Activated T-cell treated with anti-CD3 and anti-CD28 coated beads for 24 hours (primary cell): Measurements from ENCODE around the gene DGLUCY.
"Not testable (repeated sequence)": the region's sequence is repeated elsewhere in the genome, so short reads cannot be mapped to it uniquely, and the experiment has no call there.

Experiments used
- DNase-seq: peaks from one replicate; pipeline ENCODE4 v3.0.0-alpha.2; 2020; ENCODE audit warnings: low read depth

The DGLUCY gene

GRCh38 chr14:91111443-91111842, 2.4 kb upstream of the DGLUCY start:
- no peak for DNase-seq

GRCh38 chr14:91112194-91112593, 1.7 kb upstream of the DGLUCY start:
- DNase-seq = no peak

- DNase-seq = peak; percentile 66
These were observed 499 bp downstream of the DGLUCY start for GRCh38 chr14:91114079-91115065.

GRCh38 chr14:91115986-91116770, 2.3 kb downstream of the DGLUCY start:
- no peak for DNase-seq

GRCh38 chr14:91116913-91117588, 3.2 kb downstream of the DGLUCY start:
- peak; percentile 36 for DNase-seq

DNA sequence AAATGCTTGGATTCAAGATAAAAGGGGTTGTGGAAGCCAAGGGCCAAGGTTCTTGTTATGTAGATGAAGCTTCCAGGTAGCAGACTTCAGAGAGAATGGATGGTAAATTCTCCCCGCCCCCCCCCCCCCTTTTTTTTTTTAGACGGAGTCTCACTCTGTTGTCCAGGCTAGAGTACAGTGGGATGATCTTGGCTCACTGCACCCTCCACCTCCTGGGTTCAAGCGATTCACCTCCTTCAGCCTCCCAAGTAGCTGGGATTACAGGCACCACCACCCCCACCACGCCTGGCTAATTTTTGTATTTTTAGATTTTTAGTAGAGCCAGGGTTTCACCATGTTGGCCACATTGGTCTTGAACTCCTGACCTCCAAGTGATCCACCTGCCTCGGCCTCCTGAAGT, 4.1 kb downstream of the DGLUCY start:
- DNase-seq = no peak

- DNase-seq = no peak
These were observed 4.7 kb downstream of the DGLUCY start for GRCh38 chr14:91118511-91119068.

DNA sequence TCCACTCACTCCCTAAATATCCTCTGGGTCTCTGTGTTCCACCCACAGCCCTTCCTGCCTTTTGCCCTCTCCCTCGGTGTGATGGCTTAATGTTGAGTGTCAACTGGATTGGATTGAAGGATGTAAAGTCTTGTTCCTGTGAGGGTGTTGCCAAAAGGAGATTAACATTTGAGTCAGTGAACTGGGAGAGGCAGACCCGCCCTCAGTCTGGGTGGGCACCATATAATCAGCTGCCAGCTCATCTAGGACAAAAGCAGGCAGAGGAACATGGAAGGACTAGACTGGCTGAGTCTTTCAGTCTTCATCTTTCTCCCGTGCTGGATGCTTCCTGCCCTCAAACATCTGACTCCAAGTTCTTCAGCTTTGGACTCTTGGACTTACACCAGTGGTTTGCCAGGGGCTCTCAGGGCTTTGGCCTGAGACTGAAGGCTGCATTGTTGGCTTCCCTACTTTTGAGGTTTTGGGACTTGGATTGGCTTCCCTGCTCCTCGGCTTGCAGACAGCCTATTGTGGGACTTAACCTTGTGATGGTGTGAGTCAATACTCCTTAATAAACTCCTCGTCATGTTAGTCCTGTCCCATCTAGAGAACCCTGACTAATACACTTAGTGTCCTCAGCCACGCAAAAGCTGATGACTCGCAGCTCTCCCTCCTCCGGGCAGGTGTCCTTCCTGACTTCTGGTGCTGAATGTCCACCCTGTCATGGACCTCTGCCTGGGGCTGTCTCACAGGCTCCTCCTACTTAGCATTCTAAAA, 5.9 kb downstream of the DGLUCY start:
- DNase-seq = no peak

GRCh38 chr14:91123201-91123600, 9.3 kb downstream of the DGLUCY start:
- DNase-seq = no peak

DNA sequence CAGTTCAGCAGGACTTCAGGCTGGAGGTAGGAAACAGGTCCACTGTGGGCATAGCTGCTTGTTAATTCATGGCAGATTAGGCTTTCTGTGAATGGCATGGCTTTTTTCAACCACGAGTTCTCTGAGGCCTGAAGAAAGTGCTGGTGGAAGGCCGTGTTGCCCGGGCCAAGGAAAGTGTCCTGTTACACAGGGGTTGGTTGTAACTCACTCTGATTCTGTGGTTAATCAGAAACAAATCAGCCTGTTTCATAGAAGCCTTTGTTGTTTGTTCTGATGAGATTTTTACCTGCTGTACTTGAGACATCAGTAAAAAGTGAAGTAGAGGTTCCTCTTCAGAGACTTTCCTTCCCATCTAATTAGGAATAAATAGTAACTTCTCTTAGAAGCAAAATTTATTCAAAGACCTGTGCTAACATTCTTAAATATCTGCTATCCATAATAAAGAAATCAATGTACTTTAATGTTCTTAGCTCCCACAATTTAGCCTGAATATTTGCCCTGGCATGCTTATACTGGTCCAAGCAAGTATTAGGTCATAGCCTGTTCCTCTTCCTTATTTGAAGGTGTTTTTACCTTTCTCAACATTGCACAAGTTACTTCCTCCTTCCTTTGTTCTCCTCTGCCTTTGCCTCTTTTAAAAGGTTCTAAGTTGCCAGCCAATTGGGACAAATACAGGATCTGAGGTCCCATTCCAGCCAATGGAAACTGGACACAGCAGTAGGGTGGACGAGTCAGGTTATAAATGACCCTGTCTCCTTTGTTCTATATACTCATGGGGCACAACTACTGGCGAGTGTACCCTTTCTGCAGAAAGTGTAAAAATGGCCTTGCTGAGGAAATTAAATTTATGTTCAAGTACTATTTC, 10.8 kb downstream of the DGLUCY start:
- DNase-seq = not testable (repeated sequence)

DNA sequence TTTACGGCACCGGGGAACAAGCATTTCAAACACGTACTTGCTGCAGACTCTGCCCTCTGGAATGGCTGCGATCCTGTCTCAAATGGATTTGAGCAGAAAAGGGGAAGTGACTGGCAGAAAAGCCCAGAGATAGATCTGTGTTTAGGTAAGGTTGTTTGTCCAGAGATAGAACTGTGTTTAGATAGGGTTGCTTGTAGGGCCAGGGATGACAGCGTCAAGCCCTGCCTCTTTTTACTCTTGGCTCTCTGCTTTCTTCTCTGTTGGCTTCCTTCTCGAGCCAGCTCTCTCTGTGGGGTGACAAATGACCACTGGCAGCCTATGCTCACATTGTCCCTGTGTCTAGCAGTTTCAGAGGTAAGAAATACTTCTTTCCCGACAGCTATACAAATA, 11.4 kb downstream of the DGLUCY start:
- DNase-seq = no peak

- no peak for DNase-seq
These were observed 11.9 kb downstream of the DGLUCY start for GRCh38 chr14:91125801-91126200.

DNA sequence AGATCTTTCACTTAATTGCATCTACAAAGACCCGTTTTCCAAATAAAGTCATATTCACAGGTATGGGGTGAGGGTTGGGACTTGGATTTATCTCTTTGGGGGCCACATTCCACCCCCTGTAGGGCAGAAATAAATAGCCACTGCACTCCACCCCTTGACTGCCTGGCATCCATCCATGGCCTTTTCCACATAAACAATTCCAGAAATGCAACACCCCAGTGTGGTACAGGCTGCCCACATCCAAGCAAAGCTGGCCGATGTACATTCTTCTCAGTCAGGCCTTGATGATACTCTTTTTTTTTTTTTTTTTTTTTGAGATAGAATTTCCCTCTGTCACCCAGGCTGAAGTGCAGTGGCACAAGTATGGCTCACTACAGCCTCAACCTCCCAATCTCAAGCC, 12.9 kb downstream of the DGLUCY start:
- DNase-seq = no peak

GRCh38 chr14:91127401-91127801, 13.5 kb downstream of the DGLUCY start:
- DNase-seq = no peak

DNA sequence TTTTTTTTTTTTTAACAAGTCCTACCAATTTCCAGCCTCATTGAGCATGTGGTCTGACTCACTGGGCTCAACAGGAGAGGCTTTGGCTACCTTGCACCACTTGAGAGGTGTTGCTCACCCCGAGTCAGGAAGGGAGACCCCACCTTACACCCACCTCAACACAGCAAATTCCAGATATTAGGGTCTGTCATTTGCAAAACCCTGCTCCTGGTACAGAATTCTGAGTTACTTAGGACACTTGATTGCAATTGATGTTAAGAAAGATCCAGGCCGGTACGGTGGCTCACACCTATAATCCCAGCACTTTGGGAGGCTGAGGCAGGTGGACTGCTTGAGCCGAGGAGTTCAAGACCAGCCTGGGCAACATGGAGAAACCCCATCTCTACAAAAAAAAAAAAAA, 14.1 kb downstream of the DGLUCY start:
- DNase-seq = no peak

GRCh38 chr14:91128699-91129098, 14.8 kb downstream of the DGLUCY start:
- DNase-seq = no peak

GRCh38 chr14:91129261-91129660, 15.4 kb downstream of the DGLUCY start:
- no peak for DNase-seq

- DNase-seq = no peak
These were observed 21.2 kb downstream of the DGLUCY start for GRCh38 chr14:91135039-91135438.

GRCh38 chr14:91138511-91139359, 24.9 kb downstream of the DGLUCY start:
- DNase-seq = peak; percentile 40
